Karpas-422 (cell line): ENCODE results near the gene UST. TPM values are rescaled to one million over a fixed set of nuclear protein-coding genes. Genes with fewer than 3 reads are reported as not detected.

Experiments used
- DNase-seq: peaks from one replicate; pipeline ENCODE4 v3.0.0-alpha.2; 2015
- H2AFZ ChIP-seq: fragments of 200-600 bp; sonication (generic); 2 replicates; pipeline ENCODE4 v1.6.1; 2014; ENCODE audit warnings: antibody characterized with exemption, low read length, mixed read lengths
- H3K27ac ChIP-seq: fragments of 200-600 bp; sonication (generic); 2 replicates; pipeline ENCODE4 v1.5.1; 2014; ENCODE audit warnings: mild to moderate bottlenecking, low read length, moderate library complexity
- H3K27me3 ChIP-seq: fragments of 200-600 bp; sonication (generic); 2 replicates; pipeline ENCODE4 v1.6.1; 2014; ENCODE audit warnings: low read length, mixed read lengths
- H3K36me3 ChIP-seq: fragments of 200-600 bp; sonication (generic); 2 replicates; pipeline ENCODE4 v1.6.1; 2014; ENCODE audit warnings: low read length, mixed read lengths; ENCODE audit not compliant: insufficient read depth
- H3K4me1 ChIP-seq: fragments of 200-600 bp; sonication (generic); 2 replicates; pipeline ENCODE4 v1.6.1; 2014; ENCODE audit warnings: mild to moderate bottlenecking, low read length, mixed read lengths
- H3K4me2 ChIP-seq: fragments of 200-600 bp; sonication (generic); 2 replicates; pipeline ENCODE4 v1.6.1; 2014; ENCODE audit warnings: low read length, low read depth, mild to moderate bottlenecking; ENCODE audit not compliant: poor library complexity, severe bottlenecking
- H3K4me3 ChIP-seq: fragments of 200-600 bp; sonication (generic); 2 replicates; pipeline ENCODE4 v1.5.1; 2014; ENCODE audit warnings: mild to moderate bottlenecking, antibody characterized with exemption, low read length, mixed read lengths
- H3K79me2 ChIP-seq: fragments of 200-600 bp; sonication (generic); 2 replicates; pipeline ENCODE4 v1.6.1; 2014; ENCODE audit warnings: mild to moderate bottlenecking, low read length, mixed read lengths
- H3K9ac ChIP-seq: fragments of 200-600 bp; sonication (generic); 2 replicates; pipeline ENCODE4 v1.6.0; 2014; ENCODE audit warnings: low read length
- H3K9me2 ChIP-seq: fragments of 200-600 bp; sonication (generic), shearing (Covaris generic); replicated peaks from 2 replicates; pipeline ENCODE4 v1.6.0; 2014; ENCODE audit warnings: mild to moderate bottlenecking, low read length, moderate library complexity; ENCODE audit not compliant: insufficient read depth
- H3K9me3 ChIP-seq: fragments of 300-700, 200-600 bp; sonication (generic); 2 replicates; pipeline ENCODE4 v1.6.1; 2014; ENCODE audit warnings: low read length, mixed read lengths
- H4K20me1 ChIP-seq: fragments of 200-600 bp; sonication (generic); 2 replicates; pipeline ENCODE4 v1.6.1; 2014; ENCODE audit warnings: mild to moderate bottlenecking, antibody characterized with exemption, low read length, low read depth; ENCODE audit not compliant: insufficient read depth
- total RNA-seq: library from RNA; depleted of rRNA; stranded (reverse); fragments of >200 nt; shearing (Covaris generic); gene quantifications from 2 replicates; pipeline ENCODE4 v1.2.3, GENCODE V29; 2014; ENCODE audit warnings: low replicate concordance

Gene UST
- total RNA-seq, 1 experiment from 2014 or later = 0.15 TPM

GRCh38 chr6:148957752-148958151 is 210.9 kb downstream of the UST start:
- Histone ChIP-seq H3K36me3 (no peaks in the 10 kb centered on the region), H3K4me3 (no peak overlapping the region), H3K9me3 (no peaks in the 10 kb centered on the region), H3K9ac (no peak overlapping the region), H3K27ac (no peak overlapping the region), H2AFZ (no peak overlapping the region), H4K20me1 (no peaks in the 10 kb centered on the region), H3K9me2 (no peaks in the 10 kb centered on the region), H3K4me1 (no peaks in the 10 kb centered on the region), H3K4me2 (no peak overlapping the region), H3K79me2 (no peaks in the 10 kb centered on the region), H3K27me3 (no peaks in the 10 kb centered on the region)
- DNase-seq = no peak

DNA sequence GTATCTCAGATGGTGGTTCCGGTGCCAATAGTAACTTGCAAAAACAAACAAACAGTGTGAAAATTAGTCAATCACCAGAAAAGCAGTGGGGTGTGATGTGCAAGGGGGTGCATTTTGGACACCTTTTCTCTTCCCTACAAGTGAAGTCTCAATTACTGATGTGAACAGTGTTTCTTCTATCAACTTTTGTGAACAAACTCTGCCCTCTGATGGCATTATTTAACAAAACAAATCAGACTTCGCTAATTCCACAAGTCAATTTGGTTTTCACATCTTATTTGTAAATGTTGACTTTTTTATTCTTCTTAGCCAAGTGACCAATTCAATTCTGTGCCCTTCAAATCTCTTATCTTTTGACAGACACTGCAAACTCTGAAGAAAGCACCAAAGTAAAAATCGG is 212.2 kb downstream of the UST start:
- Histone ChIP-seq H3K27me3 (no peaks in the 10 kb centered on the region), H4K20me1 (no peaks in the 10 kb centered on the region), H3K9me2 (no peaks in the 10 kb centered on the region), H3K9me3 (no peaks in the 10 kb centered on the region), H3K27ac (no peak overlapping the region), H3K4me1 (no peaks in the 10 kb centered on the region), H3K36me3 (no peaks in the 10 kb centered on the region), H3K4me3 (no peak overlapping the region), H3K4me2 (no peak overlapping the region), H3K9ac (no peak overlapping the region), H3K79me2 (no peaks in the 10 kb centered on the region), H2AFZ (no peak overlapping the region)
- DNase-seq = no peak

DNA sequence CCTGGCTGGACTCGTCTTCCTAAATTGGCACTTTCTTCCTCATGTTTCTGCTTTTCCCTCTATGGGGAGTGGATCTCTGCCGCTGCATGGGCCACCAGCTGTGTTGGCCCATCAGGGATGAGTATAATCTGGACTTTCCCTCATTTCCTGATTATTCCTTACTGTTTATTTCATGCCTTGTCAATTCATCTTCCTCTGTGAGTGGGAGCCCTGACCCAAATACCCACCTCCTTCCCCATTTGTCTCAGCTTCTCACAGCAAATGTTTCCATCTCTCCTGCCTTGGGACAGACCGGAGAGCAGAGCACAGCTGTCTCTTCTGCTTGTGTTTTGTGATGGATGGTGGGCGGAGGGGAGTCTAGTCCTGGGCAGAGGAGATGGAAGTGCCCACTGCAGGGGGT is 212.7 kb downstream of the UST start:
- Histone ChIP-seq H3K79me2 (no peaks in the 10 kb centered on the region), H2AFZ (no peak overlapping the region), H3K4me1 (no peaks in the 10 kb centered on the region), H3K9me2 (no peaks in the 10 kb centered on the region), H3K36me3 (no peaks in the 10 kb centered on the region), H3K9me3 (no peaks in the 10 kb centered on the region), H4K20me1 (no peaks in the 10 kb centered on the region), H3K9ac (no peak overlapping the region), H3K4me2 (no peak overlapping the region), H3K4me3 (no peak overlapping the region), H3K27me3 (no peaks in the 10 kb centered on the region), H3K27ac (no peak overlapping the region)
- DNase-seq = no peak

GRCh38 chr6:148962854-148963515 is 216.2 kb downstream of the UST start:
- Histone ChIP-seq H3K4me1 (no peaks in the 10 kb centered on the region), H3K27ac (no peak overlapping the region), H3K4me2 (no peak overlapping the region), H3K9me3 (no peaks in the 10 kb centered on the region), H3K4me3 (no peak overlapping the region), H3K36me3 (no peaks in the 10 kb centered on the region), H3K79me2 (no peaks in the 10 kb centered on the region), H3K9me2 (no peaks in the 10 kb centered on the region), H2AFZ (no peak overlapping the region), H3K27me3 (no peaks in the 10 kb centered on the region), H3K9ac (no peak overlapping the region), H4K20me1 (no peaks in the 10 kb centered on the region)
- DNase-seq = no peak

GRCh38 chr6:148963738-148964137 is 216.9 kb downstream of the UST start:
- Histone ChIP-seq H3K4me2 (no peak overlapping the region), H4K20me1 (no peaks in the 10 kb centered on the region), H3K9me2 (no peaks in the 10 kb centered on the region), H3K9ac (no peak overlapping the region), H3K4me3 (no peak overlapping the region), H3K4me1 (no peaks in the 10 kb centered on the region), H3K36me3 (no peaks in the 10 kb centered on the region), H3K79me2 (no peaks in the 10 kb centered on the region), H2AFZ (no peak overlapping the region), H3K27me3 (no peaks in the 10 kb centered on the region), H3K9me3 (no peaks in the 10 kb centered on the region), H3K27ac (no peak overlapping the region)
- no peak for DNase-seq

DNA sequence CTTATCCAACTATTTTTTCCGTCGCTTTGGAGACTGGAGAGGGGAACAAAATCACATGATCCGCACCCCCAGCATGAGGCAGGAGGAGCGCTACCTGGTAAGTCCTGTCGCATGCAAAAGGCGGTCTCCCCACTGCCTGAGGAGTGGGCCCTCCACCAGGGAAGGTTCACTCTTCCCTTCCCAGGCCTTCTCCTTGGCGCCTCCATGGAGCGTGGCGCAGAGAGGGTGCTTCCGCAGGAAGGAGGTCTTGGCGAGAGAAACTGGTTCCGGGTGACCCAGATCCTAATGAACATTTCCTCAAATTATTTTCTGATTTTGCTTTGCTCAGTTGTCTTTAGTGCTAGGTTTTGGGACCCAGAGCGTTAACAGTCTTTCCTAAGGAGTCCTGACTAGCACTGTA is 217.6 kb downstream of the UST start:
- Histone ChIP-seq H3K36me3 (no peaks in the 10 kb centered on the region), H3K9me2 (no peaks in the 10 kb centered on the region), H3K4me1 (no peaks in the 10 kb centered on the region), H3K4me3 (no peak overlapping the region), H3K27ac (no peak overlapping the region), H3K27me3 (no peaks in the 10 kb centered on the region), H3K9ac (no peak overlapping the region), H3K4me2 (no peak overlapping the region), H3K9me3 (no peaks in the 10 kb centered on the region), H3K79me2 (no peaks in the 10 kb centered on the region), H2AFZ (no peak overlapping the region), H4K20me1 (no peaks in the 10 kb centered on the region)
- no peak for DNase-seq

DNA sequence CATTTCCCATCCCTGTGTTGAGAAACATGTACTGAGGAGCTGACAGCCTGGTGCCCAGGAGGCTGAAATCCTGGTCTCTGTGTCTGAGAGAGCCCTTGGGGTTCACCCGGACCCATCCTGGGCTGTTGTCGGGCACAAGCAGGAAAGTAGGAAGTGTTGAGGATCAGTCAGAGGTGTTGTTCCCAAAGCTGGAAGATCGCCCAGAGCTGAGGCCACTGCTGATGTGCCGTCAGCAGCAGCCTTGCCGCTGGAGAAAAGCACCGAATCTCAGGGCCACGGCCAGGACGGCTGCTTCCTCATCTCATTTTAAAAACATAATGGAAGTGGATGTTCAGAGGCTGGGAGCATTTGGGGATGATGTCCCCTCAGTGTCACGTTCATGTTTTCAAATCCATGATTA is 218.5 kb downstream of the UST start:
- H3K9ac ChIP-seq = no peak overlapping the region
- no peak for DNase-seq
- H3K4me1 ChIP-seq = no peaks in the 10 kb centered on the region
- no peaks in the 10 kb centered on the region for H3K27me3 ChIP-seq
- H2AFZ ChIP-seq = no peak overlapping the region
- H3K27ac ChIP-seq = no peak overlapping the region
- H3K79me2 ChIP-seq = no peaks in the 10 kb centered on the region
- H3K4me2 ChIP-seq = no peak overlapping the region
- H3K9me3 ChIP-seq = no peaks in the 10 kb centered on the region
- H4K20me1 ChIP-seq = no peaks in the 10 kb centered on the region
- H3K36me3 ChIP-seq = no peaks in the 10 kb centered on the region
- H3K4me3 ChIP-seq = no peak overlapping the region
- H3K9me2 ChIP-seq = no peaks in the 10 kb centered on the region

GRCh38 chr6:148967011-148967520 is 220.2 kb downstream of the UST start:
- no peak overlapping the region for H3K4me3 ChIP-seq
- no peak overlapping the region for H2AFZ ChIP-seq
- no peaks in the 10 kb centered on the region for H4K20me1 ChIP-seq
- DNase-seq = no peak
- H3K9me2 ChIP-seq = no peaks in the 10 kb centered on the region
- no peaks in the 10 kb centered on the region for H3K36me3 ChIP-seq
- H3K9me3 ChIP-seq = no peaks in the 10 kb centered on the region
- no peak overlapping the region for H3K4me2 ChIP-seq
- no peaks in the 10 kb centered on the region for H3K79me2 ChIP-seq
- H3K9ac ChIP-seq = no peak overlapping the region
- no peaks in the 10 kb centered on the region for H3K4me1 ChIP-seq
- no peak overlapping the region for H3K27ac ChIP-seq
- H3K27me3 ChIP-seq = no peaks in the 10 kb centered on the region
